Loucy (cell line): ENCODE measurements around the gene TTC7B.

Experiments
- CTCF ChIP-seq: fragments of 200-600 bp; sonication (generic); conservative IDR thresholded peaks from 2 replicates; pipeline ENCODE4 v1.5.1; 2014; ENCODE audit warnings: mild to moderate bottlenecking, antibody characterized with exemption, low read length
- EZH2phosphoT487 ChIP-seq: fragments of 200-600 bp; IDR thresholded peaks from 2 replicates; pipeline ENCODE4 v1.6.1; 2018; ENCODE audit warnings: antibody characterized with exemption, mild to moderate bottlenecking, moderate library complexity, borderline replicate concordance

GRCh38 chr14:90592655-90593054 lies 223.6 kb downstream of the TTC7B start:
- no peak for TF ChIP-seq CTCF
- no peak for TF ChIP-seq EZH2phosphoT487
